OCI-LY3 (cell line): ENCODE data around the gene AP2A2.

Experiments
- H2AFZ ChIP-seq: fragments of 200-600, 300-600 bp; shearing (Covaris generic); 2 replicates; pipeline ENCODE4 v1.6.0; 2014; ENCODE audit warnings: antibody characterized with exemption, low read depth, low read length
- H3K27ac ChIP-seq: fragments of 200-600, 300-600 bp; sonication (generic); 2 replicates; pipeline ENCODE4 v1.5.1; 2014; ENCODE audit warnings: mild to moderate bottlenecking, low read length, moderate library complexity, mixed read lengths
- H3K27me3 ChIP-seq: fragments of 200-600, 300-600 bp; sonication (generic); 2 replicates; pipeline ENCODE4 v1.6.1; 2014; ENCODE audit warnings: low read depth, low read length, mixed read lengths
- H3K36me3 ChIP-seq: fragments of 200-600, 300-600 bp; sonication (generic); replicated peaks from 2 replicates; pipeline ENCODE3; 2014; ENCODE audit warnings: low read depth, low read length, mixed read lengths
- H3K4me1 ChIP-seq: fragments of 300-600, 200-600 bp; sonication (generic); 2 replicates; pipeline ENCODE4 v1.6.1; 2014; ENCODE audit warnings: low read length, mixed read lengths
- H3K4me2 ChIP-seq: fragments of 200-600, 300-600 bp; sonication (generic); 2 replicates; pipeline ENCODE4 v1.6.1; 2014; ENCODE audit warnings: low read length, mixed read lengths
- H3K4me3 ChIP-seq: fragments of 300-600, 200-600 bp; sonication (generic); 2 replicates; pipeline ENCODE4 v1.5.1; 2014; ENCODE audit warnings: antibody characterized with exemption, mild to moderate bottlenecking, low read length, moderate library complexity
- H3K79me2 ChIP-seq: fragments of 300-600, 200-600 bp; shearing (Covaris generic); 2 replicates; pipeline ENCODE4 v1.6.1; 2014; ENCODE audit warnings: mild to moderate bottlenecking, low read length, mixed read lengths
- H3K9ac ChIP-seq: fragments of 300-600, 200-600 bp; shearing (Covaris generic); 2 replicates; pipeline ENCODE4 v1.6.0; 2014; ENCODE audit warnings: mild to moderate bottlenecking, low read length, moderate library complexity
- H3K9me3 ChIP-seq: fragments of 200-600, 300-600 bp; shearing (Covaris generic); 2 replicates; pipeline ENCODE4 v1.6.1; 2014; ENCODE audit warnings: low read length, mixed read lengths; ENCODE audit not compliant: insufficient read depth
- H4K20me1 ChIP-seq: fragments of 200-600, 300-600 bp; sonication (generic); 2 replicates; pipeline ENCODE4 v1.6.1; 2016; ENCODE audit warnings: low read length, mixed read lengths; ENCODE audit not compliant: insufficient read depth
- CTCF ChIP-seq: fragments of 200-600, 300-600 bp; sonication (generic); IDR thresholded peaks from 2 replicates; pipeline ENCODE4 v1.5.1; 2014; ENCODE audit warnings: antibody characterized with exemption, low read length, low read depth
- EZH2phosphoT487 ChIP-seq: fragments of 200-600 bp; shearing (Covaris generic); IDR thresholded peaks from 2 replicates; pipeline ENCODE4 v1.6.1; 2018; ENCODE audit warnings: antibody characterized with exemption, mixed run types, low read depth

Gene AP2A2

DNA sequence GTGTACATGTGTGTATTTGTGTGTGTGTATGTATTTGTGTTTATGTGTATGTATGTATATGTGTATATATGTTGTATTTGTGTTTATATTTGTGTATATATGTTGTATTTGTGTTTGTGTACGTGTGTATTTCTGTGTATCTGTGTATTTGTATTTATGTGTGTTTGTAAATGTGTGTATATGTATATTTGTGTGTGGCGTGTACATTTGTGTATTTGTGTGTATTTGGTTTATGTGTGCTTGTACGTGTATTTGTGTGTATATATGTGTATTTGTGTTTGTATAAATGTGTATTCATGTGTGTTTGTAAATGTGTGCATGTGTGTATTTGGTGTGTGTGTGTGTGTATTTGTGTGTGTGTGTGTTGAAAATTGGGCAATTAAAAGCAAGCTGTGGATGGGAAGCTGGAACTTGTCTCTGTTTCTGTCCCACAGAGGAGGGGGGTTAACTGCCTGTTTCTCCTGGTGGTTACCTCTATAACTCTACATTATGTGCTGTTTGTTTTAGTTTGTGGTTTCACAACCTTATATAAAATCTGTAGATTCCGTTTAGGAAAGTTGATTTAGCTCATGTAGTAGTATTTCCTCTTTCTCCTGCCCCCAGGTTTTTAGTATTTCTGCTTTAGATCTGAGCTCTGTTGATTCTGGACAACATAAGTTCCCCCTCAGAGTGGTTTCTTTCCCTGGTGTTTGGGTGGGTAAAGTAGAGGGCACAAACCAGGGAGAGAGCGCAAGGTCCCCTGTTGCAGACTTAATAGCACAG is 28.9 kb downstream of the AP2A2 start:
- Histone ChIP-seq H3K4me2 (no peak overlapping the region), H3K4me3 (no peak overlapping the region), H3K9ac (no peak overlapping the region), H4K20me1 (peaks cover 19% of the 10 kb centered on the region; the same call in 1 of the 2 replicates), H3K27me3 (no peaks in the 10 kb centered on the region), H3K4me1 (no peaks in the 10 kb centered on the region), H3K36me3 (peaks cover 5% of the 10 kb centered on the region), H3K27ac (no peak overlapping the region), H3K9me3 (no peaks in the 10 kb centered on the region), H2AFZ (no peak overlapping the region), H3K79me2 (peaks cover 33% of the 10 kb centered on the region)
- TF ChIP-seq EZH2phosphoT487 (no peak), CTCF (no peak)

GRCh38 chr11:955154-956063 is 29.7 kb downstream of the AP2A2 start:
- no peak overlapping the region for H3K4me2 ChIP-seq
- H4K20me1 ChIP-seq: peaks cover 19% of the 10 kb centered on the region; the same call in 1 of the 2 replicates
- no peaks in the 10 kb centered on the region for H3K9me3 ChIP-seq
- H3K9ac ChIP-seq: no peak overlapping the region
- H2AFZ ChIP-seq: no peak overlapping the region
- no peak overlapping the region for H3K4me3 ChIP-seq
- no peaks in the 10 kb centered on the region for H3K27me3 ChIP-seq
- no peak for TF ChIP-seq EZH2phosphoT487
- no peaks in the 10 kb centered on the region for H3K4me1 ChIP-seq
- H3K36me3 ChIP-seq: no peaks in the 10 kb centered on the region
- peaks cover 33% of the 10 kb centered on the region for H3K79me2 ChIP-seq
- no peak overlapping the region for H3K27ac ChIP-seq

DNA sequence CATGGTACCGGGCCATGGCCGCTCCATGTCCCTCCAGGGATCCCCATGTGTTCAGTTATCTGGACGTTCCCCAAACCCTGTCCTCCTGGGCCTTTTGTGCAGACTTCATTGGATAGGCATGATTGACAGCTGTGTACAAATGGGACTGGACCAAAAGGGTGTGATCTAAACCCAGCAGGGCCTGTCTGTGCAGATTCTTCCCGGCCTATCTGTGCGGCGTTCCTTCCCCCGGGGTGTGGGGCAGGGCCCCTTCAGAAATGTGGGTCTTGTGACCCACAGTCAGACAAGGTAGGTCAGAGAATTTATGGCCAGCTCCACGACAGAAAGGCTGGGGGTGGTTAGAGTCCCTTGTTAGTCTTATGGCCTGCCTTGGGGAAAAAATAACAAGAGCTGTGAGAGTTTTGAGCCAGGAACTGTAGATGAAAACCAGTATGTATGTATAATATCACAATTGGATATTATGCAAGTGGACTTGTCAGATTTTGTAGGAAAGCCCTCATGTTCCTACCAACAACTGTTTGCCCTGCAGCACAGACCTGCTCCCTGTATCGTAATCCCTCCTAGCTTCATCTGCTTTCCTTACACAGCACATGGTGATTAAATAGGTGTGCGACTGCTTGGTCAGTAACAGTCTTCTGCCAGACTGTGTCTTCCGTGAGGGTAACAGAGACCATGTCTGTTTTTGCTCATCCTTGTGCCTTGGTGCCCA is 31.7 kb downstream of the AP2A2 start:
- no peak overlapping the region for H2AFZ ChIP-seq
- no peaks in the 10 kb centered on the region for H3K27me3 ChIP-seq
- H3K79me2 ChIP-seq: peaks cover 30% of the 10 kb centered on the region
- H3K9ac ChIP-seq: no peak overlapping the region
- no peaks in the 10 kb centered on the region for H3K4me1 ChIP-seq
- no peak overlapping the region for H3K4me3 ChIP-seq
- no peak overlapping the region for H3K4me2 ChIP-seq
- no peak overlapping the region for H3K27ac ChIP-seq
- no peaks in the 10 kb centered on the region for H3K36me3 ChIP-seq
- H3K9me3 ChIP-seq: no peaks in the 10 kb centered on the region
- H4K20me1 ChIP-seq: peaks cover 19% of the 10 kb centered on the region; the same call in 1 of the 2 replicates
- no peak for TF ChIP-seq CTCF
- no peak for TF ChIP-seq EZH2phosphoT487

DNA sequence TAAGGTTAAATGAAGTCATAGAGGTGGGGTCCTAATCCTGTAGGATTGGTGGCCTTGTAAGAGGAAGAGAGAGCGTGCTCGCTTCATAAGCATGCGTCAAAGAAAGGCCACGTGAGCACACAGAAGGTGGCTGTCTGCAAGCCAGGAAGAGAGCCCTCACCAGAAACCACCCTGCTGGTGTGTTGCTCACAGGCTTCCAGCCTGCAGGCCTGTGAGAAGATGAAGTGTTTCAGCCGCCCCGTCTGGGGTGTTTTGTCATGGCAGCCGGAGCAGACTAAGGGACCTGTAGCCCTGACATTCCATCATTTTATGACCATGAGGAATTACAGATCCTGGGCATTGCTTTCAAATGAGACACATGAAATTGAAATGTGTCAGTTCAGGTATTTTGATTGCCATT is 32.4 kb downstream of the AP2A2 start:
- H3K4me1 ChIP-seq: no peaks in the 10 kb centered on the region
- H3K27me3 ChIP-seq: no peaks in the 10 kb centered on the region
- no peaks in the 10 kb centered on the region for H3K9me3 ChIP-seq
- H3K79me2 ChIP-seq: peaks cover 24% of the 10 kb centered on the region
- H3K36me3 ChIP-seq: no peaks in the 10 kb centered on the region
- no peak overlapping the region for H3K4me3 ChIP-seq
- H3K4me2 ChIP-seq: no peak overlapping the region
- peaks cover 19% of the 10 kb centered on the region; the same call in 1 of the 2 replicates for H4K20me1 ChIP-seq
- no peak overlapping the region for H2AFZ ChIP-seq
- no peak overlapping the region for H3K27ac ChIP-seq
- no peak for TF ChIP-seq EZH2phosphoT487
- TF ChIP-seq CTCF: no peak
- no peak overlapping the region for H3K9ac ChIP-seq
